GM18870 (cell line): ENCODE results near the gene APC2.
A peak's percentile ranks its signal among the peaks of the same experiment; 100 is the strongest.
"Not testable (repeated sequence)": the region's sequence is repeated elsewhere in the genome, so short reads cannot be mapped to it uniquely, and the experiment has no call there.

ENCODE experiments used
- ATAC-seq: cut with Tn5 transposase; IDR thresholded peaks from one replicate; pipeline ENCODE4 v1.9.1; 2021; ENCODE audit warnings: moderate library complexity; ENCODE audit not compliant: unreplicated experiment

APC2 gene

DNA sequence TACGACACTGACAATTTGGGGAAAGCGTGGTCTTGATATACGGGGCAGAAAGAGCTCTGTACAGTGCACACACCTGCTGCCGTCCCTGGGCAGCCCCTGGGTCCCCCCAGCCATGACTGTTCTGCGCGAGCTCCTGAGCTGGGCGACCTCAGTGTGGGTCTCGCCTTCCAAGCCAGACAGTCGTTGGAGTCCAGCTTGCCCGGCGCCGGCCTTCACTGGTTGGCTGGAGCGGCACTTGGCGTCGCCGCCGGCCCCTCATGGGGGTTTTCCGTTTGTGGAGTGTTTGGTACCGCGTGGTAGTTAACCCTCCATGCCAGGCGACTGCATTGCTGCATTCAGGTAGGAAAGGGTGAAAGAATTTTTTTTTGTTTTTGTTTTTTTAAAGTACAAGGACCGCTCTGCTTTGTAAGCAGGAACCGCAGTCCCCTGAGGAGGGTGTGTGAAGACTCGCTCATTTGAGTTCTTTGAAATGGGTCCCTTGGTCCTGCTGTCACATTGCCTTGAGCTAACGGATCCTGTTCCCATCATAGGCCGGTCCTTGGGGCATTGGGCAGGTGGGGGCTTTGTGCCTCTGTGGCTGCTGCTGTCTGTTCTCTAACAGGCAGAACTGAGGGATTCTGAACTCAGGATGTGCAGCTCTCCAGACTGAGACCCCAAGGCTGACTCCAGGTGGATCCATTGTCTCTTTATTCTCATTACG, 22.6 kb upstream of the APC2 start:
- ATAC-seq: no peak

DNA sequence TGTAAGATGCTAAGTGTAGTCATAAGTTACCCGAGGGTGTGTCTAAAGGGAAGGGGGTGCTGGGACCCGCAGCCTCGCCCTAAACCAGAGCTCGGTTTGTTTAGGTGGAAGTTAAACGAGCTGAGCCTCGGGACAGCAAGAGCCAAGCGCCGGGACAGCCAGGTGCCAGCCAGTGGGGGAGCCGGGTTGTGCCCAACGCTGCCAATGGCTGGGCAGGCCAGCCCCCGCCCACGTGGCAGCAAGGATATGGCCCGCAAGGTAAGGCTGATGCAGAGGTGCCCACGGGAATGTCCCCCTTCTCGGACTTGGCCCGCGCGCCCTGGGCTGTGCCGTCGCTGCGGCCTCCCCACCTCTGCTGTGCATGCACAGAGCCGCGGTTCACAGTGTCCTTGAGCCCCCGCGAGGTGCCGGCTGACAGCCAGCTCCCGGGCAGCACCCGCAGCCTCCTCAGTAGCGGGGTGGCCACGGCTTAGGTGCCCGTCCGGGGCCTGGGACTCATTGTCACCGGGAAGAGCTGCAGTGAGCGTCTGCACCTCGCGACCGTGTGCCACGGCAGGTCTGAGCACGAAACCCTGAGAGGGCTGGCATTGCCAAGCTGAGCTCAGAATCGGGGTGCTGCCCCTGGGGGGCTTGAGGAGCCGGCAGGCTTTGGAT, 21.1 kb upstream of the APC2 start:
- no peak for ATAC-seq

GRCh38 chr19:1429750-1430149, 20.2 kb upstream of the APC2 start:
- ATAC-seq: no peak

DNA sequence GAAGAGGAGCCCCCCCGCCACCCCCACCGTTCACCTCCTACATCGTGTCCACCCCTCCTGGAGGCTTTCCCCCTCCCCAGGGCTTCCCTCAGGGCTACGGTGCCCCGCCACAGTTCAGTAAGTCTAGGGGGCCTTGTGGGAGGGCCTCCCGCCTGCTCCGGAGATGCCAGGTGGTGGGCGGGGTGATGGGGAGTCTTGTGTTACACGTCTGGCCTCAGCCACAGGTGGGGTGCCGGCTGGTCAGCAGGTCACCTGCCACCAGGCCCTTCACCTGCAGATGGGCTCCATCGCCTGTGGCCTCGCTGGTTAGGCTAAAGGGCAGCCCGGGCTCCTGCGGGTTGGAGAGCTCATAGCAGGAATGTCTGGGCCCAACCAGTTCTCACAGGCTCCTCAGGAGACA, 19.7 kb upstream of the APC2 start:
- no peak for ATAC-seq

DNA sequence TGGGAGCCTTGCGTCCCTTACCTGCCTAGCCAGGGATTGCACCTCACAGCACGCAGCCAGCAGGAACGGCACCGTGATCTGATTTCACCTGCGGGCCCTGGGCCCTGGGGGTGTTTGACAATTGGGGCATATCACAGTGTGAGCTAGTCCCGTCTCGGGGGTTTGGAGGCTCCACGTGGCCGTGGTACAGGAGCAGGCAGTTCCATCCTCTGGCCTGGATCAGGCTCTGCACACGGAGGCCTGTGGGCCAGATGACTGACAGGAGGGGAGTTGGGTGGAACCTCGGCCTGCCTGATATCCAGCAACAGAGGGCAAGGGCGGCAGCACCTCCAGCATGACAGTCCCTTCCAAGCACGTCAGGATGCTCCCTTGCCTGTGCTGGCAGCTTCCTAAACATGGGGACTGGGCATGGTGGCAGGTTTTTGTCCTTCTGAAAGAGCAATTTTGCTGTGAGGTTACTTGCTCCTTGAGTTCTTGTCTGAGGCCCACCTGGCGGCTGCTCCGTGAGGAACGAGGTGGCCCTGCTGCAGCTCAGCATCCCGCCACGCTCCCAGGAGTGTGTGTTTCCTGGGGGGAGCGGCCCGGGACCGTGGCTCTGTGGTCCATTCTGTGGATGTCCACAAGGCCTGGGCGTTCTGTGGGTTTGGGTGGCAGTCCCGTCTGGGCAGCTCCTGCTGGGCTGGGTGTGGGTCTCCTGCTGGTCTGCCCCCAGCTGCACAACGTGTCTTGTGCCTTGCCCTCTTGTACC, 18.0 kb upstream of the APC2 start:
- ATAC-seq: no peak

DNA sequence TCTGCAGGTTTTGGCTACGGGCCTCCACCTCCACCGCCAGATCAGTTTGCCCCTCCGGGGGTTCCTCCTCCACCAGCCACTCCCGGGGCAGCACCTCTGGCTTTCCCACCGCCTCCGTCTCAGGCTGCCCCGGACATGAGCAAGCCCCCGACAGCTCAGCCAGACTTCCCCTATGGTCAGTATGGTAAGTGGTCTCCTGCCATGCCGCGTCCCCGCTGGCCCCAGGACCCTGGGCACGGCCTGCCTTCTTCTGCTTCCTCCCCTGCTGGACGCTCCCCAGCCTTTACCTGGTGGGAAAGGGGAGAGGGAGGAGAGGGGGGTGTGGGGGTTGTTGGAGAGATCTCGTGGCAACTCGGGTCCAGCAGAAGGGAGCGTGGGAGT, 17.4 kb upstream of the APC2 start:
- no peak for ATAC-seq

- ATAC-seq: no peak
These were observed 16.5 kb upstream of the APC2 start for GRCh38 chr19:1433119-1434039.

DNA sequence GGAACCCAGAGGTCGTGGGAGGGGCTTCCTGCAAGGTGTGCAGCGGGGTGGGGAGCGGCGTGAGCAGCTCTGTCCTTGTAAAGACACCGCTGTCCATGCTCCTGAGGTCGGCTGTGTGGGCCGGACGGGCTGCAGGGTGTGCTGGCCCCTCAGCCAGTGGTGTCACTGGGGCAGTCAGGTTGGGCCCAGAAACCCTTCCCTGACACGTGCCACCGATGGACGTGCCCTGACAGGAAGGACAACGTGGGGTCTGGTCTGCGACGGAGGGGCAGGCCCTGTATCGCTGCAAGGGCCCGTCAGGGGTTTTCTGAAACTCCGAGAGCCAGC, 15.9 kb upstream of the APC2 start:
- ATAC-seq: no peak

- no peak for ATAC-seq
These were observed 15.3 kb upstream of the APC2 start for GRCh38 chr19:1434577-1435060.

GRCh38 chr19:1435378-1435989, 14.4 kb upstream of the APC2 start:
- no peak for ATAC-seq

GRCh38 chr19:1437609-1438008, 12.3 kb upstream of the APC2 start:
- ATAC-seq: no peak

DNA sequence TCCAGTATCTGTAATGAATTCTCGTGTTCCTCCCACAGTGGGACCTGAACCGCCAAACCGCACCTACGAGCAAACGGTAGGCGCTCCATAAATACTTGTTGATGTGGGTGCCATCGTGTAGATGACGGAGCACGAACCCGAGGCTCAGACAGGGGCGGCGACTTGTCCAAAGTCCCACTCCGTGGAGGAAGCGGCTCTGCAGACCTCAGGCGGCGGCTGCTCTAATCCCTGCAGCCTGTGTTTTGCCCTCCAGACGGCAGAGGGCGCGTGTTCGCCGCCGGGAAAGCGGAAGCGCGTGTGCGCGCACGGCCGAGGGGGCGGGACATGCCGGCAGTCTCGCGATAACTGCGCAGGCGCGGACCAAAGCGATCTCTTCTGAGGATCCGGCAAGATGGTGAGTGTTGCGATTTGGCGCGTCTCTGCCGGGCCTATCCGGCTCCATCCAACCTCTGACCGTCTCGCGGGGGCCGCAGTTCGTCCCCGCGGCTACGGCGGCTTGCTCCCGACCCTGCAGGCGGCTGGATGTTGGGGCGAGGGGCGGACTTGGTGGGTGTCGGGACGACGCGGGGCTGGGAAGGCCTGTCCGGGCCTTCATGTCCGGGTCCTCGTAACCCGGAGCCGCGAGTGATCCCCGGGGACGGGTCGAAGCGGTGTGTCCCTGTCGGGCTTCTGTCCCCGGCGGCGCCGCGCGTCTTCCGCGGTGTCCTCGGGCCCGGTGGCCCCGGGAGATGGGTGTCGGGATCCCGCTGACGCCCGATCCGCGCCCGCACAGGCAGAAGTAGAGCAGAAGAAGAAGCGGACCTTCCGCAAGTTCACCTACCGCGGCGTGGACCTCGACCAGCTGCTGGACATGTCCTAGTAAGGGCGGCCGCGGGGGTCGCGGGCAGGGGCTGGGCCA, 11.6 kb upstream of the APC2 start, which contains the start of gene RPS15:
RPS15 (plus strand) TSS at position 362 of the 898 bp plus-strand sequence; CDS start at position 392, 30 bp downstream.
- peak; percentile 66 for ATAC-seq

DNA sequence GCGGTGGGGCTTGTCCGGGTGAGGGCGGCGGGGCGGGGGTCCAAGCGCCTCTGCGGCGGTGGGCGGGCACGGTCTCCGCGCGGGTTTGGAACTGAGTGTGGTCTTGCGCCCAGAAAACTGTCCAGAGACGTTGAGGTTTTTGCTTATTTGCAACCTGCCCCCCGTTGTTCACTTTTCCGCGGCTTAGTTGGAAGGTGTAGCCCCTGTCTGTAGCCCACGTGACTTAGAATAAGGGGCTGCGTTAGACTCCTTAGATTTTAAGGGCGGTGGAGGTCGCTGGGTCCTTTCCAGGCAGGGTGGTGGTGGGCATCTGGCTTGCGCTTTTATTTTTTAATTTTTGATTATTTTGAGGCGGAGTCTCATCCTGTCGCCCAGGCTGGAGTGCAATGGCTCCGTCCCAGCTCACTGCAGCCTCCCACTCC, 11.0 kb upstream of the APC2 start:
- ATAC-seq: no peak

DNA sequence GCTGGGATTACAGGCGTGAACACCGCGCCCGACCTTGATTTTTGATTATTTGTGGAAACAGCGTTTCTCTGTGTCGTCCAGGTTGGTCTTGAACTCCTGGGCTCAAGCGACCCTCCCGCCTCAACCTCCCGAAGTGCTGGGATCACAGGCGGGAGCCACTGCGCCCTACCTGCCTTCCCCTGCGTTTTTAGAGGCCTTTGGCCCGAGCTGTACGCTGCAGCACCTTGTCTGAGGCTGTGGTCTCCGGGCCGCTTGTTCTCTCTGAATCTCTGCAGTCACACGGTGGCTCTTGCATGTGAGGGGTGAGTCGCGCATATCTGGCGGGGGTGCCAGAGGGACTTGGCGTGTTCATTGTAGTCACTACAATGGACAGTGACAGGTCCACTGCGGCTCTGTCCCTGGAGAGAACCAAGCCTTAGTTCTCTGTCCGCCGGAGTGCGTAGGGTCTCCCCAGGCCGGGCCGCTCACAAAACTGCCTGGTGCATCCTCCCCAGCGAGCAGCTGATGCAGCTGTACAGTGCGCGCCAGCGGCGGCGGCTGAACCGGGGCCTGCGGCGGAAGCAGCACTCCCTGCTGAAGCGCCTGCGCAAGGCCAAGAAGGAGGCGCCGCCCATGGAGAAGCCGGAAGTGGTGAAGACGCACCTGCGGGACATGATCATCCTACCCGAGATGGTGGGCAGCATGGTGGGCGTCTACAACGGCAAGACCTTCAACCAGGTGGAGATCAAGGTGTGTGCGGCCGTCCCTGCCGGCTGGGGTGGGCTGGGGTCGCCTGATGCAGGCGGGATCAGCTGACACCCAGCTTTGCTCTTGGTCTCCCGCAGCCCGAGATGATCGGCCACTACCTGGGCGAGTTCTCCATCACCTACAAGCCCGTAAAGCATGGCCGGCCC, 10.2 kb upstream of the APC2 start:
- ATAC-seq: not testable (repeated sequence)

GRCh38 chr19:1440418-1440801, 9.5 kb upstream of the APC2 start:
- no peak for ATAC-seq

DNA sequence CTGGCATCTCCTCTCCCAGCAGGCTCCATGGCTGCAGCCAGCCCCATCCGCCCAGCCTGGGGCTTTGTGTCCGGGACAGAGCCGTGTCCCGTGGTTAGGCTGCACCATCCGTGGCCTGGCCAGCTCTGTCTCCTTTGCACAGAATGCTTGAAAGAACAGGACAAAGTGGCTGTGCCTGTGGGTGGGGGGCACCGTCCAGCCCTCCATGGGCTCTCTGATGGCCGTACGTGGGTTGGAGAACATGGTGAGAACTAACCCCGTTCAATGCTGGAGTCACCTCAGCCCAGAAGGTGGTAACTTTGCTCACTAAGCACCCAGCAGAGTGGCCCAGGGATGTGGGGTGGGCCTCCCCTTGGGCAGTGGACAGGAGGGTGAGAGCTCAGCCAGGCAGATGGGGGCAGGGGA, 8.9 kb upstream of the APC2 start:
- ATAC-seq: no peak

GRCh38 chr19:1441677-1442438, 8.1 kb upstream of the APC2 start:
- no peak for ATAC-seq
